NK-92 (cell line): ENCODE measurements around the gene PIKFYVE.
A peak's percentile ranks its signal among the peaks of the same experiment; 100 is the strongest.
"Not testable (repeated sequence)": the region's sequence is repeated elsewhere in the genome, so short reads cannot be mapped to it uniquely, and the experiment has no call there.

Experiments
- DNase-seq: peaks from one replicate; lab custom pipeline; 2025; ENCODE audit not compliant: unreplicated experiment; lab: John Stamatoyannopoulos, UW

The PIKFYVE gene

DNA sequence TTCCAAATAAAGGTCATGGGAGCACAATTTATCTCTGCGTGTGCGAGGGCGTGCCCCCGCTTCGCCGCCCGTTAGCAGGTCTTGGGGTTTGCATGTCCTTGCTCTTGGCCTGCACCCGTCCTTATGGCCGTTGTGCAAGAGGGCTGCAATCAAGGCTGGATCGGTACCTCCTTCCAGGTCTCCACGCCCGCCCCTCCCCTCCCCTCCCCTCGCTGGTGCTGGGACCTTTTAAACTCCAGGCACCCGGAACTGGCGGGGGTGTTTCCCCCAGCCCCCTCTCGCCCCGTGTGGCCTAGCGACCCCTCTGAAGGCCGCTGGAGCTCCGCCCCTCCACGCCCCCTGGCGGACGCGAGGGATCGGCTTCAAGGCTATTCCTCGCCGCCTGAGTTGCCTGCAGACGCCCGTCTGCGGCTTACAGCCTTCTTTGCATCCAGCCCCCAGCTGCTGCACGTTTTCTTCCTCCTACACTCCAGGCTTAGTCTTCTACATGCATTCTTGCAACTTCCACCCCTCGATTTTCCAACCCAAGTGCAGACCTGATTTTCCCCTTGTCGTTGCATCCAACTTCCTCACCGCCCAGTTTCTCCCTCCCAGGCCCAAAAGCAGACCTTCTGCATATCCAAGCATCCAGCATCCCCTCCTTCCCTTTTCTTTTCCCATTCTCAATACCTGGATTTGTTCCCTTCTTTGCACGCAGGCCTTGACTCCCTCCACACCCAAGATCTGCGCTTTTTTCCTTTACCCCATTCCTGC, 11.8 kb upstream of the PIKFYVE start:
- DNase-seq: peak; percentile 5

DNA sequence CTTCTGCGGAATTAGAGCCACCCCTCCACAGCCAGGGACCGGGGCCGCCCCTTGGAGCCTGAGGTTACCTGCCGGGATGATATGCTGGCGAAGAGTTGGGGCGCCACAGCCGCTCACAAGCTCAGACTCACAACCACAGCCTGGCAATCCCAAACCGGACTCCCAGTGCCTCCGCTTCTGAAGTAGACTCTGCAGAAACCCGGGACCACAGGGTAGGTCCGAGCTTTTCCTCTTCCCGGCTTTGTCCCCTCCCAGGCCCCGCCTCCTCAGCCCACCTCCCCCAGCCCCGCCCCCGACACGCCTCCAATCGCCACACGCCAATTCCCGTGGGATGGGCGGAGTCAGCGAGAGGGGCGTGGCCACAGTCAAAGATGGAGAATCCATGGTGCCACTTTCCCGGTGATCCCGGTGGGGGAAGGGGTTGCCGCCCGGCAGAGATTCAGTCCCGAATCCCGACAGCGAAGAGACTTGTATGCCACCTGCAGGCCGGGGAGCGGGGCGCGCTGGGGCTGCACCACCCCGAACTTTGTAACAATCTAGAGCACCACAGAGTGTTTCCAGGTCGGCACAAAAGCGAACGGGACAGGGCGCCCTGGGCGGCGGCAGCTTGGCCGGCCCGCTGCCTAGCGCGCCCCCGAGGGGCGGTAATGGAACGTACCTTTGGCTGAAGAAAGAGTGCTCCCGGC, 11.0 kb upstream of the PIKFYVE start, which contains the start of gene IDH1:
Gene IDH1 (minus strand): TSS at position 201 of the 686 bp plus-strand sequence. CDS start 3,520 bp downstream, outside the sequence.
- peak; percentile 67 for DNase-seq

GRCh38 chr2:208255557-208256106, 10.4 kb upstream of the PIKFYVE start:
- no peak for DNase-seq

GRCh38 chr2:208256192-208256782, 9.8 kb upstream of the PIKFYVE start:
- no peak for DNase-seq

DNA sequence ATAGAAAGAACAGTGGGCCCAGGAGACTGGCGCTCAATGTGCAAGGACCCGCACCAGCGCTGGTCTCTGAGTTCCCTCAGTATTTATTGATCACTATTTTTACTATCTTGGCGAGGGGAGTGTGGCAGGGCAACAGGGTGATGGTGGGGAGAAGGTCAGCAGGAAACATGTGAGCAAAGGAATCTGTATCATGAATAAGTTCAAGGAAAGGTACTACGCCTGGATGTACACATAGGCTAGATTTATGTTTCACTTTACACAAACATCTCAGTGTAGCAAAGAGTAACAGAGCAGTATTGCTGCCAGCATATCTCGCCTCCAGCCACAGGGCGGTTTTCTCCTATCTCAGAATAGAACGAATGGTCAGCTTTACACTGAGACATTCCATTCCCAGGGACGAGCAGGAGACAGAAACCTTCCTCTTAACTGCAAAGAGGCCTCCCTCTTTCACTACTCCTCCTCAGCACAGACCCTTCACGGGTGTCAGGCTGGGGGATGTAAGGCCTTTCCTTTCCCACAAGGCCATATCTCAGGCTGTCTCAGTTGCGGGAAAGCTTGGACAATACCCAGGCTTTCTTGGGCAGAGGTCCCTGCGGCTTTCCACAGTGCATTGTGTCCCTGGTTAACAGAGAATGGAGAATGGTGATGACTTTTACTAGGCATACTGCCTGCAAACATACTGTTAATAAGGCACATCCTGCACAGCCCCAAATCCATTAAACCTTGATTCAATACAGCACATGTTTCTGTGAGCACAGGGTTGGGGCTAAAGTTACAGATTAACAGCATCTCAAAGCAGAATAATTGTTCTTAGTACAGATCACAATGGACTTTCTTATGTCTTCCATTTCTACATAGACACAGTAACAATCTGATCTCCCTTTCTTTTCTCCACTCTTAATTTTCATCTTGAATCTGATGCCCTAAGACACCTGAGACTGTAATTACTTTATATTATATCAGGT, 8.9 kb upstream of the PIKFYVE start:
- DNase-seq: not testable (repeated sequence)

GRCh38 chr2:208265371-208265800, 669 bp upstream of the PIKFYVE start:
- DNase-seq: no peak

DNA sequence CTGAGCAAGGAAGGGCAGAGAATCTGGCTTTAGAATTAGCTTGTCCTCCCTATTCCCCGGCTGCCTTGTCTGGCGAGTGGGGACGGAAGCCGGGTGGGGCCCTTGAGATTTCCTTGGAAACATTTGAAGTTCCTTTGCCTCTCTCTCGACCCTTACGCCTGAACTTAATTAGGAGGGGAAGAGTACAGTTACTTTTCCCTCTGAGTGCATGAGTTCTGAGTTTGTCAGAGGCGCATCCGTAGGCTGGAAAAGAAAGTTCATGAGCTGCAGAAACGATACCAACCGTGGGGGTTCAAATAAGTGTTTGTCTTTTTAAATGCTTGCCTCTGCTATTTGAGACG, 468 bp downstream of the PIKFYVE start:
- no peak for DNase-seq

GRCh38 chr2:208266936-208267335, 881 bp downstream of the PIKFYVE start:
- no peak for DNase-seq

- not testable (repeated sequence) for DNase-seq
Observed at GRCh38 chr2:208267526-208267925, 1.5 kb downstream of the PIKFYVE start.

GRCh38 chr2:208268156-208268952, 2.3 kb downstream of the PIKFYVE start:
- no peak for DNase-seq

GRCh38 chr2:208269091-208269490, 3.0 kb downstream of the PIKFYVE start:
- no peak for DNase-seq

GRCh38 chr2:208274748-208275147, 8.7 kb downstream of the PIKFYVE start:
- no peak for DNase-seq

DNA sequence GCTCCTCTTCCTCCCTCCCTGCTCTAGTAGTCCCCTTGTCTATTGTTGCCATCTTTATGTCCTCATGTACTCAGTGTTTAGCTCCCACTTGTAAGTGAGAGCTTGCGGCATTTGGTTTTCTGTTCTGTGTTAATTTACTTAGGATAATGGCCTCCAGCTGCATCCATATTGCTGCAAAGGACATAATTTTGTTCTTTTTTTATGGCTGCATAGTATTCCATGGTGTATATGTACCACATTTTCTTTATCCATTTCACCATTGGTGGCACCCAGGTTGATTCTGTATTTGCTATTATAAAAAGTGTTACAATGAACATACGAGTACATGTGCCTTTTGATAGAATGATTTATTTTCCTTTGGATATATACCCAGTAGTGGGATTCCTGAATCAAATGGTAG, 12.5 kb downstream of the PIKFYVE start:
- DNase-seq: no peak

GRCh38 chr2:208279236-208279635, 13.2 kb downstream of the PIKFYVE start:
- no peak for DNase-seq

DNA sequence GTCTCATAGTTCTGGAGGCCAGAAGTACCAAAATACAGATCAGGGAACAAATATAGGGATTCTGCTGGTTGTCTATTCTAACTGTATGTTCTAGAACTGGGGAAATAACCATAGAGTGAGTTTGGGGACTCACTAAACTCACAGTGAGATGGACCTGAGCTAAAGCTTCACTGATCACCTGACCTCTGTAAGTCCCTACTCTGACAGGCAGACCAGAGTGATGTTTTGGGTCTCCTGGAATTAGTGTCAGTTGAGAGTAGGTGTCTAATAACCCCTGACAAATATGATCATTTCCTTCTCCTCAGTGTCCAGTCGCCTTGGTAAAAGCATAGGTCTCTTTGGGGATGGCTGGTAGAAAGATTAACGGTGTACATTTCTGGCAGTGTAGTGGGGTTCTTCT, 14.2 kb downstream of the PIKFYVE start:
- DNase-seq: no peak

- DNase-seq: no peak
Observed at GRCh38 chr2:208280933-208281332, 14.9 kb downstream of the PIKFYVE start.

- no peak for DNase-seq
Observed at GRCh38 chr2:208285853-208286252, 19.8 kb downstream of the PIKFYVE start.

GRCh38 chr2:208294482-208295024, 28.5 kb downstream of the PIKFYVE start:
- no peak for DNase-seq

GRCh38 chr2:208295834-208296233, 29.8 kb downstream of the PIKFYVE start:
- DNase-seq: no peak

- DNase-seq: no peak
Observed at GRCh38 chr2:208296610-208297009, 30.6 kb downstream of the PIKFYVE start.
